GM18873 (cell line): ENCODE measurements around the gene CCDC182.

ENCODE experiments used
- ATAC-seq: cut with Tn5 transposase; IDR thresholded peaks from one replicate; pipeline ENCODE4 v1.9.1; 2021; ENCODE audit warnings: mild to moderate bottlenecking, moderate library complexity, moderate number of reproducible peaks; ENCODE audit not compliant: unreplicated experiment, low FRiP score

CCDC182 gene

DNA sequence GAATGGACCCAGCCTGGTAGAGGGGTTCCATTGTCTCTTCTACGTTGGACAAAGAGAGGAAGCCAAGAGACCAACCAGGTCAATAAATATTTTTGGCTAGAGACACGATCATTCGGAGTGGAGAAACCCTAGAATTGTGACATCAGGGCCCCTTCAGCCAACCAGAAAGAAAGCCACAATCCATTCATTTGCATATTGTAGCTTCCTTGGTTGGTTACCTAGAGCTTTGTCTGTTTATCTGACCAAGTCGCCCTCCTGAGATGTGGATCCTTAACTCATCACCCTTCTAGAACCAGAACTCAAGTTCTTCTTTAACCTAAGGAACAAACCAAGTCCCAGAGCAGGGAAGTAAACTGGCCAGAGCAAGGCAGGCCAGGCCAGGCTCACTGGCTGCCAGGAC, at the start of gene CCDC182:
Gene CCDC182, minus strand, starts transcription at position 58 of the 400 bp plus-strand sequence. Its CDS starts 27 bp downstream, at position 31.
- ATAC-seq, result no peak

DNA sequence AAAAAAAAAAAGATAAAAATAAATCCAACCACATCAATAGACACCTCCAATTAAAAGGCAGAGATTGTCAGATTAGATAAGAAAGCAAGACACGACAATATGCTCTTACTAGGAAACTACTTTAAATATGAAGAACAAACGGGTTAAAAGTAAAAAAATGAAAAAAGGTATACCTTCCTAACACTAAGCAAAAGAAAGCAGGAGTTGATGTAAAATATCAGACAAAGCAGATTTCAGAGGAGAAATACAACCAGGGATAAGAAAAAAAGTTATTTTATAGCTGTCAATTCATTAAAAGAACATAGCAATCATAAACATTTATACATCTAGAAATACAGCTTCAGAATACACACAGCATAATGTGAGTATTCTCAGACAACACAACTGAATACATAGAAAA, 49.7 kb upstream of the CCDC182 start:
- ATAC-seq, result no peak

DNA sequence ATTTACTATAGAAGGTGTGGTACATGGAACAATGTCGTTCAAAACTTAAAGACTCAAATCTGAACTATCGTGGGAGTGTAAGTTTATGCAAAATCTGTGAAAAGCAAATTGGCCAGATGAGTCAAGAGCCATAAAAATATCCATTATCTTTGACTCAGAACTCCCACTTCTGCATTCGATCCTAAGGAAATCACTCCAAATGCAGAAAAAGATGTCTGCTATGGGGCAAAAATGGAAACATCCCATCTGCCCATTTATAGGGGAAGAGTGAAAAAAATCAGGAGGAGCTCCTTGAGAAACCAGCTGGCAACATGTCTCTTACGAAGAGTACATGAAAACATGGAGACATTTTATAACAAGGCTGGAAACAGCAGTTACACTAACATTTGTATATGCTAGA, 43.6 kb upstream of the CCDC182 start:
- no peak for ATAC-seq

DNA sequence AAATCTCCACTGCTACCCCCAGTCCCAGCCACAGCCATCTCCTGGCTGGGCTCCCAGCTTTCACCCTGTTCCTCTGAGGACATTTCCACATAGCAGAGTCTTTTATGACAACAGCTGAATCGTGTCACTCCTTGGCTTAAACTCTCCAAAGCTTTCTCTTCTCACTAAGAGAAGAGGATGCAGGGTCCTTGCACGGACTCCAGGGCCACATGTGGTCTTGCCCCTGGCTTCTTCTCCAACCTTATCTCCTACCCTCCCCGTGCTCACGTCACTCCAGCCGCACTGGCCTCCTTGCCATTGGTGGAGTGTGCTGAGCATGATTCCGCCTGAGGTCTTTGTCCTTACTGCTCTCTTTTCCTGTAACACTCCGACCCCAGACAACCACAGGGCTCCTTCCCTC, 39.9 kb upstream of the CCDC182 start:
- no peak for ATAC-seq

DNA sequence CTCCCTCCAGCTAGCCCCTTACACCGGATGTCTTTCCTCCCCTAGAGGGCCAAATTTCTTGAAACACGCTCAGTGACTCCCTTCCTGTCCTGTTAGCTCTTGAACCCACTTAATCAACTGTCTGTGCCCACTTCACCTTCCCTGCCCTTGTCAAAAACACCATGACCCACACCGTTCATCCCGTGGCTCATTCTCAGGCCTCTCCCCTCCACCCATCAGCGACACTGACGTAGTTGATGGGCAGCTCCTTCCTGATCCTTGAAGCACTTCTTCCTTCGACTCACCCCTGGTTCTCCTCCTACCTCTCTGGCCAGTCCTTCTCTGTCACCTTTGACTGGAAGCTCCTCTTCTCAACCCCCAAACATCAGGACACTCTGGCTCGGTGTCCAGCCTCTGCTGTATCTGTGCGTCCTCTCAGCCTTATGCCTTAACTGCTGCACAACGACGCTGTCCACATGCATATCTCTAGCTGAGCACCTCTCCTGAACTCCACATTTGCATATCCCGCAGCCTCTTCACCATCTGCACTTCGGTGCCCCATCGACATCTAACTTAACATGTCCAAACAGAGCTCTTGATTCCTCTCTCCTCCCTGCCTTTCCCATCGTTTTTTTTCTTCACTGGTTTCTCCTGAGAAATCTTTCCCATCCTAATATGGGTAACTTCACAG, 39.3 kb upstream of the CCDC182 start:
- no peak for ATAC-seq

DNA sequence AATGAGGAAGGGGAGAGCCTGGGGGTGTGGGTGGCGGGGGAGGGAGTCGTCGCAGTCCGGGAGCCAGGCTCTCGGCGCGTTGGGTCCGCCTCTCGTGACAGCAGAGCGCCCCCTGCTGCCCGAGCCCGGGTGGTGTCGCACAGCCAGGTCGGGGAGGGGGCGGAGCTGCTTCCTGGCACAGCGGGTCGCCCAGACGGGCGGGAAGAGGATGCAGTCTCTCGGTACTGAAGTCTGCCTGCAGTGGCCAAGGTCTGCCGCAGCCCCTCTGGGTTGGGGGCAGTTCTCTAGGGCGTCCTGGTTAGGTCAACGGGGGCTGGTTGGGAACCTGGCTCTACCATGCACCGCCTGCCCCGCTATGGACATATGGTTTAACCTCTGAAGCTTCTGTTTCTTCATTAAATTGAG, 38.2 kb upstream of the CCDC182 start:
- no peak for ATAC-seq

DNA sequence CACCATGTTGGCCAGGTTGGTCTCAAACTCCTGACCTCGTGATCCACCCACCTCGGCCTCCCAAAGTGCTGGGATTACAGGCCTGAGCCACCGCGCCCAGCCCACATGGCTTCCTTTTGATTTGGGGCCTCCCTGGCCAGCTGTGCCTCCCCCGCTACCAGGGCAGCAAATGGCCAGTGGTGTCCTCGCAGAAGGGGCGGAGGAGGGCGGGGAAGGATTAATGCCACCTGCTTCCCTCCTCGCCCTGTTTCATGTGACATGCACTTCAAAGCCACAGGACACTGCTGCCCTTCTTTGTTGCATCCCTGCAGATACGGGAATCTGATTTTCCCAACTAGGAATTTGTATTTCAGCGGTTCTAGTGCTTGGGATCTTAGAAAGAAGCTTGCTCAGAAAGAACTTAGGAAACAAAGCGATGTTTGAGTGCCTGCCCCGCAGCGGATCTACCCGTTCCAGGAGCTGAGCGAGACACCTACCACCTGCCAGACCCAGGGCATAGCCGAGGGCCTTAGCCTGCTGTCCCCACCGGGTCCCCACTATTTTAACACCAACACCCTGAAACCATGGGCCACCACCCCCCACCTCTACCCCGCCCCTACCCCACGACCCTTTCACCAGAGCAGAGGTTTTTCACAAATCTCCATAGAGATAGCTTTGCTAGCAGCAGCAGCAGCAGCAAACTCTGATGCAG, 37.7 kb upstream of the CCDC182 start:
- no peak for ATAC-seq

DNA sequence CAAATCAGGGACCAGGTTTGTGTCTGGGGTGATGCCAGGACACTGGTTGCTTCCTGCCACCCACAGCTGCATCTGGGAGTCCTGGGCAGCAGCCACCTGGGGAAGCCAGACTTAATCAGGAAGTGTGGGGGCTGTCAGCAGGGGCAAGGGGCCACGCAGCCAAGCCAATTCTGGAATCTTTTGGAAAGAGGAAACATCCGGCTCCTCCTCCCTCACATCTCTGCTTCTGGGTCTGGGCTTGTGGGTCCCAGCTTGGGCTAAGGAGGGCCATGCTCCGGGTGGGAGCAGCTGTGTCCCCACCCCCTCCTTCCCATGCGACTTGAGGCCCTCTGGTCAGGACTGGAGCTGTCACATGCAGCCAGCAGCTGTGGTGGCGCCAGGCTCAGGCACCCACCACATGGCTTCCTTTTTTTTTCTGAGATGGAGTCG, 37.0 kb upstream of the CCDC182 start:
- ATAC-seq, result no peak

DNA sequence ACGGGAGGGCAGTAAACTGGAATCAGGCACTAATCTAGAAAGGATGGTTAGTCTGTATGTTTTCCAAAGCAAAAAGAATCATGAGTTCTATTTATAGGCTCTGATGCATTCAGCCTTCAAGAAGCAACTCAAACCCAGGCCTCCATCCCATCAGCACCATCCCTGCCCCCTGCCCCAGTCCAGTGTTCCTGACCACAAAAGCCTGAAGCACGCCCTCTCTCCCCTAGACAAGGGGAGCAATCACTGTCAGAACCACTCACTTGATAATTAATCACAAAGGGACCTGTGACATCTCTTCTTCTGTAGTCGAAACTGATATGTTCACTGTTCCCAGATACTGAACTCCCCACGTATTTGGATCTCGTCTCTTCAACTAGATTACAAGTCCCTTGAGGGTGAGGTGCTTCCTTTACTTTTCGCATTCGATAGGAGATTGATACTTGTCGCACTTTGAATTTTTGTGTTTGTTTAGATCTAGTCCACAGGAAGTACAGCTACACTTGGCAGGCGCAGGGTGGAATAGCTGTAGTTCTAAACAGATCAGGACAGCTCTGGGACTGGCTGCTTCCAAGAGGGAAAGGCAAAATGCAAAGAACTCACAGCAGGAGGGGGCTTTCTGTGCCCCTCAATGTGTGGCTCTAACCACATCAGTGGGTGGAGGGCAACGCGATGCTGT, 36.4 kb upstream of the CCDC182 start:
- no peak for ATAC-seq

DNA sequence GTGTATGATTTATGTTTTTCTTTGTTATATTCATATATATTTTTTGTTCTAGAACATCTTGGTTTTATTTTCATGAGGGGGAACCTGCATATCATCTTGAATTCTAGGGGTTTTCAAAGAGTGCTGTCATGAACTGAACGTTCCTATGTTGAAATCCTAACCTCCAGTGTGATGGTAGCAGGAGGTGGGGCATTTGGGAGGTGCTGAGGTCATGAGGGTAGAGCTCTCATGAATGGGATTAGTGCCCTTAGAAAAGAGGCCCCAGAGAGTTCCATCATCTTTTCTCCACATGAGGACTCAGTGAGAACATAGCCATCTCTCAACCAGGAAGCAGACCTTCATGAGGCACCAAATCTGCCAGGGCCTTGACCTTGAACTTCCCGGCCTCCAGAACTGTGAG, 34.6 kb upstream of the CCDC182 start:
- ATAC-seq, result no peak

DNA sequence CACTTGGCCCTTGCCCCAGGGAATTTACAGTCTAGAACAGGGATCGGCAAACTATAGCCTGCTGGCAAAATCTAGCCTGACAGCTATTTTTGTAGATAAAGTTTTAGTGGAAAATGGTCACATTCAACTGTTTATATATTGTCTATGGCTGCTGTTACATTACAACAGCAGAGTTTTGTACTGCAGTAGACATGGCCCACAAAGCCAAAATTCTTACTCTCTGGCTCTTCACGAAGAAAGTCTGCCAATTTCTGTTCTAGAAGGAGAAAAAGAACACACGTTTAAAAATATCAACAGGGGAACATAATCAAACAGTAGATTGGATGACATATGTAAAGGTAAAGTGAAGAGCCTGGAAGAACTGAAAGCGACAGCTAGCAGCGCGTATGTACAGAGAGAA, 33.2 kb upstream of the CCDC182 start:
- no peak for ATAC-seq

DNA sequence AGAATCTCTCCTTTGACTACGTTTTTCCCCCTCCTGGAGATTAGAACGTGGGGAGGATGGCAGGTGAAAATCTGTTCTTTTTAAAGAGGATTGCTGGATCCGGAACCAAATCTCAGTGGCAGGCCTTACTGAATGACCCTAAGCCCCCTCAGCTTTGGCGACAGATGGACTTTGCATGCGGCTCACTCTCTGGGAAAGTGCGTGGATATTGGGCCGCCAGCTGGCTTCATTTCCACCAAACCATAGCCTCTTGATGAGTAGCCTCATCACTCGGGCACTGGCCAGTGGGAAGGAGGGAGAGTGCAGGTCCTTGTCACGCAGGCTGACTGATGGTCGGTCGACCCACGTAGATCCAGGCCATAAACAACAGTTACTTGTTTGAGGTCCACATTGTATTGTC, 31.3 kb upstream of the CCDC182 start:
- no peak for ATAC-seq

DNA sequence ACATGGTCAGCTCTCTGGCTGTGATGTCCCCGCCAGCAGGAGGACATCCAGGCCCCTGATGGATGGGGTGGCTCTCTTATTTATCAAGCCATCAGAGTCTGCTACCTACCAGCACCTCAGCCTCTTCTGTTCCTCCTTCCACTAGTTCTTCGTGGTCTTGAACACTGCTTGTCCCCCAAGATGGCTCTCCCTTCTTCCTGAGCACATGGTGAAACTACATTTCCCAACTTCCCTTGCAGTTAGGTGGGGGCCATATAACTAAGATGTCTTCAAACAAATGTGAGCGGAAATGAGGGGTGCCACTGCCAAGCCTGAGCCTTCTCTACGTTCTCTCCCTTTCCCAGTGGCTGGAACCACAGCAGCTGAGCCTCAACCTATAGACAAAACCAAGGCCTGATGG, 29.8 kb upstream of the CCDC182 start:
- ATAC-seq, result no peak

DNA sequence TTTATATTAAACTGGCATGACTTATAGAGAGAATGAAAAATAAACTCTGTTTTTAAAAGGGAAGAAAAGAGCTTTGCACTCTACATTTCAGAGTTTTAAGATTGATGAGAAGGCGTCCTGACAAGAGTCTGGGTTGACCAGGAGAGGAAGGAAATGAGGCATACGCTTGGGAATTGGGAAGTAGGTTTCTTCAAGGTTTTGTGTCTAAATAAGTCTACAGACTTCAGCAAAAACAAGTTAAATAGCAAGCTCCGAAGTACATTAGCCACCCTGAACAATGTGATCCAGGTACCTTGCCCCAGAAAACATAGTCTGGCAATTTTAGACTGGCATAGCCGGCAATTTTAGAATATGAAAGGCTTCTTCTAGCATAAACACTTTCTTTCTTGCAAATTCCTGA, 28.5 kb upstream of the CCDC182 start:
- ATAC-seq, result no peak

DNA sequence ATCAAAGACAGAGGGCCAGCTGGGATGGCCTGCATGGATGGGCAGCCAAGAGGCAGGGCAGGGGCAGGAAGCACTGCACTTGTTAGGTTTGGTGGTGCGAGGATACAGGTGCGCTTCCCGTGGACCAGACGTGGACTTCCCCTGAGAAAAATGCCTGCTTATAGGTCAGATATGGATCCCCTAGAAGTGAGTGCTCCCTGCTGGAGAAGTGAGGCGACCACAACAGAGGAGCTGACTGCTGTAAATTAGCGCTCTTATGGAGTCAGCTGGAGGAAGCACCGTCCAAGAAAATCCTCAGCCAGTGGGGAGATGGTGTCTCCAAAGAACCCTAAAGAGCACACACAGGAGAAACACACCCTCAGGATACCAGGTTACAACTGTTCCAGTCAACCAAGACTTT, 27.7 kb upstream of the CCDC182 start:
- ATAC-seq, result no peak

DNA sequence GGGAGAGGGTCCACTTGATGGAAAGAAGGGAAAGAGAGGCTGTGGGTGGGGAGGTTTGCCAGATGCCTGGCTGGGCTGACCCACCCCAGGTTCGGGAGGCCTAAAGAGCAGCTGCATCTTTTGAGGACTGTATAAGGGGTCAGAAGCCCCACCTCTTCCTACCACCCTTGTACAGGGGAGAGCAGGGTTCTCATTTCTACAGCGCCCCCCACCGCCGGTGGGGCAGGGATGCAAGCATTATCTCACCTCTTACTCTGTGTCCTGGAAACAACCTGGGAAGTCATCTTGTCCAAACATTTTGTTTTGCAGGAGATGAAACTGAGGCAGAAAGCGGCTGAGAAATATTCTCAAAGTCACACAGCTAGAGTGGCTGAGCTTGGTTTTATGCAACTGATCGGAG, 22.5 kb upstream of the CCDC182 start:
- no peak for ATAC-seq

DNA sequence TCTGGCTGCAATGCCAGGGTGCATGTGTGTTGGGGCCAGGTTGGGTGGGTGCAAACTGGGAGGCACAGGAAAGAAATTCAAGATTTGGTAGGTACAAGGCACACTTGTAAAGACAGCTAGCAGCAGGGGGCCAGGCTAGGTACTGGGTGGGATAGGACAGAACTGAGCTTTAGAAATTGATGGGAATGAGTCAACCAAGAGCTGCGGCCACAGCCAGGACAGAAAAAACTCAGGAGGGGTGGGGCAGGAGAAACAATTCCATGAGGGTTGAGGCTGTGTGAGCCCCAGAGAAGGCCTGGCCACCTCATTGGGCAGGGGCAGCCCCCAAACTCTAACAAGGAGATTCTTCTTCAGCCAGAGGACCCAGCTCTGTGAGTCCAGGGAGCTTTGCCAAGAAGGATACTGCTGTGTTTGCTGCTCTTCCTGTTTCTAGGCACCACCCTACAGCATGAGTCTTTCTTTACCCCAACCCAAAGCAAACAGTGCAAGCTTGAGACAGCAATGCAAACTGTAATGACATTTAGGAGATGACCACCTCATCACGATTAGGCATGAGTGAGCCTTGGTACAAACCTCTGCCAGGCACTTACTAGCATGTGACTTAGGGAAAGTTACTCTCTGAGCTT, 21.3 kb upstream of the CCDC182 start:
- no peak for ATAC-seq

DNA sequence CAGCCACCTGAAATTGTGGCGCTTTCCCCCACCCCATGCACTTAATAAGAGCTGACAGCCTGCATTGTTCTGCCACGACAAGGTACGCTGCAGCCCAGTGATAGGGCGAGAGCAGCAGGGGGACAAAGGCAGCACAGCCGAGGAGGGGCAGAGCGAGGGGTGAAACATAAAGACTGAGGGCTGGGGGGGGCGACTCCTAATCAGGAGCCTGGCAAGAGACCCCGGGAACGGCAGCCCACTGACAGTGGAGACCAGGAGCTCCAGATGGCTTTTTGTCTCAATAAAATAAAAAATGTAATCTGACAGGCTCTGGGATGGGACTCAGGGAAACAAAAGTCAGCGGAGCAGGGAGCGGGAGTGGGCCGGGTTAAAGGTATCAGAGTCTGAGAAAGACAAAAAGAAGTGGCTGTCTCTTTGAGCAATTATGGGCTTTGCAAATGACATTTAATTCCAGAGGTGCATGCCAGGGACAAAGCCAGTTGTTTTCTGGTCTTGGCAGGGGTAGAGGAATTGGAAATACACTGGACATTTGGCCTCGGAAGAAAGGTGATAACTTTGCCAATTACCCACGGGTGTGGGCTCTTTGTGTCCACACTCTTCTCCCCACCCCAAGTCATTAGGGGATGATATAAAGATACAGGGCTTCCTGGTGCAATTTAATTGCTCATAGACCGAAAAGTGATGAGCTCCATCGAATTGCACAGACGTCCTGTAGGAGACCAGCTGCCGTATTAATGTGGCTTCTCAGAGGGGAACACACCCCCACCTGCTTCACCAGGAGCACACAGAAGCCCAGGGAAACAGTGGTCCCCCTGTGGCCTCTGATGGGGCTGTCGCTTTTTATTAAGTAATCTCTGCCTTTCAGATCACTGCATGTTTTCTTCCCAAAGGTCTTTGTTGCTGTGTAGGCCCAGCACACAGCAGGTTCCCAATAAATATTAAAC, 17.6 kb upstream of the CCDC182 start:
- ATAC-seq, result no peak

DNA sequence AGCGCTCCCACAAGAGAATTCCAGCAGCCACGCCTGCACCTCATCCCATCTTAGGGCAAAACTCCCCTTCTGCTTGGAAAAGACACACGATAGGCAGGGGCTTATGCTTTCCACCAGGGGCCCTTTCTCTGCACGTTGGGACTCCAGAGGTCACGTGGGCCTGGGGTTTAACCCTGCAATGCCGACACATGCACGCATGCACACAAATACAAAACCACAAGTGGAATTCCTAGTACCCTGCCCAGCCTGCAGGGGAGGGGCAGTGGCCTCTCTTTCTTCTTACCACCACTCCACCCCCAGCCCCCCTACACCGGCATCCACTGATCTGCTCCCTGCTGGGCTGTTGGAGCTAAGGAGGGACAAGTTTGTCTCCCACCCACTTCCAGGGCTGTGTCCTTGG, 16.8 kb upstream of the CCDC182 start:
- ATAC-seq, result no peak

DNA sequence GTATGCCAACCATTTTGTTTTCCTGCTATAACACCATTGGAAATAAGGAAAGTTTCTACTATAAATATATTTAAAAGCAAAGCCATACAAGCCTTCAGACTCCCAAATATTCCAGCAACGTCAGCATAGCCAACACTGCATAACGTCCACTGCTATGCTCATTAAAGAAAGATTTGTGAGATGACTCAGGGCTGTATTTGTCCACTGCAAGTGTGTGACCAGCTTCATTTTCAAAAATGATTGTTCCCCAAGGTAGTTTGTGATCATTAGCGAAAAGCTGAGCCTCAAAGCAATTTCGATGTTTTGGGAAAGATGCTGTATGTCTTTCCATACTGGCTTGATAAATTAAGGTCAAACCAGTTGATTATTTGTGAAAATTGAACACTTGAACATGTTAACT, 14.9 kb upstream of the CCDC182 start:
- no peak for ATAC-seq
